Esophagus muscularis mucosa (tissue), 4 donors: Measurements from ENCODE around the gene CFAP90.

ENCODE experiments used
- EP300 ChIP-seq: sonication (generic); formaldehyde crosslinking; IDR thresholded peaks from one replicate; pipeline ENCODE4 v1.6.1; 2017; ENCODE audit warnings: antibody characterized with exemption
- POLR2A ChIP-seq: fragments of 450-650 bp; IDR thresholded peaks from one replicate; pipeline ENCODE4 v1.6.1; 2017; ENCODE audit warnings: antibody characterized with exemption, moderate library complexity, mild to moderate bottlenecking, low read depth
- POLR2AphosphoS5 ChIP-seq, 2 donors: sonication (generic); formaldehyde crosslinking; IDR thresholded peaks; one replicate each; pipeline ENCODE4 v1.6.1; 2017; ENCODE audit warnings: antibody characterized with exemption in 2 of 2
- TF ChIP-seq, protein P1 (sequence below), 3 experiments: fragments of 200-600 bp in 2 of 3; fragments of 450-650 bp in 1 of 3; sonication (generic) in 2 of 3; IDR thresholded peaks; one replicate each; pipeline ENCODE4 v1.5.1; 2017 to 2019; ENCODE audit warnings: antibody characterized with exemption in 3 of 3, mild to moderate bottlenecking in 2 of 3, moderate library complexity in 1 of 3

DNA sequence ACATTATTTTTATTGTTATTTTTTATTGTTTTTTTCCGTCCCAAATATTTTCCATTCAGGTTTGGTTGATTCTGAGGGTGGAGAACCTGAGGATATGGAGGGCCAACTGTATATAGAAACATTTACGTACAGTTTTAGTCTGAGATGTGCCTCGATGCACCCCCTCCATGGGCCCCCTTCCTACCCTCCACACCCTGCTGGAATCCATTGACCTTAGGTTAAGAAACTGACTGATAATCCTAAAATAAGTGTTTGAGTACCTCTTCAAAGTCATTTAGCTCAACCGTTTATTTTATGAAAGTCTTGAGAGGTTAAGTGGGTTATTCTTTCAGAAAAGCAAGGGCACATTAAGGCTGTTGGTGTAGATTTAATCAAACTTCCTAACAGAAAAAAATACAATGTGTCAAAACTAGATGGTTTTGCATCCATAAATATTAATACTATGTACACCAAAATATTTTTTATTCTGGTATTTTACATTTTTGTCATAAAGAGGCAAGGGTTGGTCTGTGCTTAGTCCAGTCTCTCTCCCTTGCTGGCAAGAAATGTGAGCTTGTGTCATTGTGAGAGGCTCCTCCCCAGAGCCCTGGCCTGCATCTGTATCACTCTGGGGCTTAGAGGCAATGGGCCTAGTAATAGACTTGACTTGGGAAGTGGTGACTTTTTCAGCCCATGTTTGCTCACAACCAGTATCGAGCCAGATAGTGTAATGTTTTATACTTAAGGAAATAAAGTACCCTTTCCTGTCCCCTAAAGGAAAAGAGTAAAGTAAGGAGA, 33.7 kb upstream of the CFAP90 start:
- TF ChIP-seq, protein P1, sequence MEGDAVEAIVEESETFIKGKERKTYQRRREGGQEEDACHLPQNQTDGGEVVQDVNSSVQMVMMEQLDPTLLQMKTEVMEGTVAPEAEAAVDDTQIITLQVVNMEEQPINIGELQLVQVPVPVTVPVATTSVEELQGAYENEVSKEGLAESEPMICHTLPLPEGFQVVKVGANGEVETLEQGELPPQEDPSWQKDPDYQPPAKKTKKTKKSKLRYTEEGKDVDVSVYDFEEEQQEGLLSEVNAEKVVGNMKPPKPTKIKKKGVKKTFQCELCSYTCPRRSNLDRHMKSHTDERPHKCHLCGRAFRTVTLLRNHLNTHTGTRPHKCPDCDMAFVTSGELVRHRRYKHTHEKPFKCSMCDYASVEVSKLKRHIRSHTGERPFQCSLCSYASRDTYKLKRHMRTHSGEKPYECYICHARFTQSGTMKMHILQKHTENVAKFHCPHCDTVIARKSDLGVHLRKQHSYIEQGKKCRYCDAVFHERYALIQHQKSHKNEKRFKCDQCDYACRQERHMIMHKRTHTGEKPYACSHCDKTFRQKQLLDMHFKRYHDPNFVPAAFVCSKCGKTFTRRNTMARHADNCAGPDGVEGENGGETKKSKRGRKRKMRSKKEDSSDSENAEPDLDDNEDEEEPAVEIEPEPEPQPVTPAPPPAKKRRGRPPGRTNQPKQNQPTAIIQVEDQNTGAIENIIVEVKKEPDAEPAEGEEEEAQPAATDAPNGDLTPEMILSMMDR (IDR thresholded peaks at IDR 0.05), result no peak
- TF ChIP-seq EP300, result no peak
- TF ChIP-seq POLR2AphosphoS5 (IDR thresholded peaks at IDR 0.05), result no peak
- no peak for TF ChIP-seq POLR2A
